HL-60 (cell line): Measurements from ENCODE around the gene HUWE1.

Source experiments
- CTCF ChIP-seq: IDR thresholded peaks from one replicate; pipeline ENCODE4 v1.5.1; 2011; ENCODE audit warnings: low read length, control low read depth, inconsistent platforms; ENCODE audit not compliant: insufficient read depth
- GABPA ChIP-seq: IDR thresholded peaks from 2 replicates; pipeline ENCODE4 v1.6.1; 2012; ENCODE audit warnings: low read depth
- POLR2AphosphoS5 ChIP-seq: IDR thresholded peaks from 2 replicates; pipeline ENCODE4 v1.6.1; 2012; ENCODE audit warnings: low read depth
- REST ChIP-seq: IDR thresholded peaks from 2 replicates; pipeline ENCODE4 v1.6.1; 2012; ENCODE audit warnings: low read depth; ENCODE audit not compliant: insufficient replicate concordance

- TF ChIP-seq CTCF (no peak), POLR2AphosphoS5 (no peak), GABPA (no peak), REST (no peak)
Observed at GRCh38 chrX:53716328-53717088, 30.0 kb upstream of the HUWE1 start.
